ENCODE results near the gene FRMPD3. TPM values are rescaled to one million over a fixed set of nuclear protein-coding genes. Genes with fewer than 3 reads are reported as not detected.

FRMPD3 gene
- total RNA-seq, result under 0.01 TPM in 1 of 2 replicates, not detected in the other

DNA sequence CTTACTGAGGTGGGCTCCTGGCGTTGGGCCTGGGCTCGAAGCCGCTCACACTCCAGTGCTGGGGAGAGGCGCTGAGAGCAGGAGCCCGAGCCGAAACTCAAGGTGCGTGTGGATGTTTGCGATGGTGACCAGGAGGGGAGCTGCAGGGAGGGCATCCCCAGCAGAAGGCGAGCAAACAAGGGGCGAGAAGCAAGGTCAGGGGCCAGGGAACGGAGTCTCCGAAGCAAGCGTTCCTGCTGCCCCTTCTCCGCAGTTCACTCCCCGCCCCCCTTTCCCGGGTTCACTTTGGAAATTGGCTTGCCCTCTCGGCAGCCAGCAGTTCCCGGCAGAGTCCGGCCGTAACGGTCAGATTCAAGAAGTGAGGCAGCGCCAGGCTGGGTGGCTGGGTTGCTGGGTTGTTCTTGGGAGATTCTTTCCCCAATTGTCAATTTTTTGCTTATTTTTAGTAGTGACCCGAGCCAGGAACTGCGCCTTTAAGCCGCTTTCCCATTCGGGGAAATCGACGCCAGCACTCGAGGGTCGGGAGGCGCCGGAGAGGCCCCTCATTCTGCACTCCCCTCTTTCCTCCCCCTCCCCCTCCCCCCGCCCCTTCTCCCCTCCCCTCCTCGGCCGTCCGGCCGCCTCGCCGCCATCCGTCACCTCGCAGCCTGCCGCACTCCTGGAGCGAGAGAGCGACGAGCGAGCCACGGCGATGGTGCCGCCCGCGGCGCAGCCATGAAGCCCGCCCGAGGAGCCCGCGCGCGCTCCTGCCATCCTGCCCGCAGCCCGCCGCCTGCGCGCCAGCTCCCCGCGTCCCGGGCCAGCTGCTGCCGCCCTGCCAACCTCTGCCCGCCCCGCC, at the start of gene FRMPD3:
Gene FRMPD3 (plus strand): TSS at position 655 of the 838 bp plus-strand sequence. CDS start 76,937 bp downstream, outside the sequence.

Other genes starting within 250 kb of the FRMPD3 start
- 0.19 TPM in 1 of 2 replicates, not detected in the other for gene NUP62CL, start 243.2 kb upstream of the FRMPD3 start, total RNA-seq
- gene DNAAF6, start 243.0 kb upstream of the FRMPD3 start, total RNA-seq, result not detected in 2 replicates
- 14.5 and 24.6 TPM in 2 replicates for gene PRPS1, start 178.9 kb downstream of the FRMPD3 start, total RNA-seq